ENCODE results near the gene NEAT1.
A peak's percentile ranks its signal among the peaks of the same experiment; 100 is the strongest.
"Not testable (repeated sequence)": the region's sequence is repeated elsewhere in the genome, so short reads cannot be mapped to it uniquely, and the experiment has no call there.

NEAT1 gene

DNA sequence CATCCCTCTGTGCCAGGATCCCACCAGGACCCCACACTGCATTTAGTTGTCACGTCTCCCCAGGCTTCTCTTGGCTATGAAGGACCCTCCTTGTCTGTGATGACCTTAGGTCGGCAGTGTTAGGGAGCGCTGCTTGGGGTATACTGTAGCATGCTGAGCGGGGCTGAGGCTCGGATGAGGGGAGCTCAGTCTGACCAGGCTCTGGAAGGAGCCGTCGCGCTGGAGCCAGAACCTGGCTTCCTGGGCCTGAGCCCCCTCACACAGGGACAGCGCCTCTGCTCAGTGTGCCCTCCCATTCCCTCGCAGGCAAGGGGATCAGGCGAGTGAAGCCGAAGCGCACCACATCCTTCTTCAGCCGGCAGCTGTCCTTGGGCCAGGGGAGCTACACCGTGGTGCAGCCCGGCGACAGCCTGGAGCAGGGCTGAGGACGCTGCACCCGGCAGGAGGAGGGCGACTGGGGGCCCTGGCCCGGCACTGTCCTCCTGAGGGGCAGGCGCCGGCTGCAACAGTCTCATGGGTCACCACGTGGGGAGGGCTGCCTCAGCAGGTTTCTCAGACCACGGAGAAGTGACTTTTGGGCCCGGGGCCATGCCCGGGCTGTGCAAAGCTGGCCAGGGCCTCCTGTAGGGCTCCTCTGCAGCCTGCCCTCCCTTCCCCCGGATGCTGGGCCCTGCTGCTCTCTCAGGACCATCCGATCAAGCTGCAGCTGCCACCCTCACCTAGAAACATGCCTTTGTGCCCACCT is 11.5 kb upstream of the NEAT1 start:
- DNase-seq (ENCODE audit: low read depth): no peak

DNA sequence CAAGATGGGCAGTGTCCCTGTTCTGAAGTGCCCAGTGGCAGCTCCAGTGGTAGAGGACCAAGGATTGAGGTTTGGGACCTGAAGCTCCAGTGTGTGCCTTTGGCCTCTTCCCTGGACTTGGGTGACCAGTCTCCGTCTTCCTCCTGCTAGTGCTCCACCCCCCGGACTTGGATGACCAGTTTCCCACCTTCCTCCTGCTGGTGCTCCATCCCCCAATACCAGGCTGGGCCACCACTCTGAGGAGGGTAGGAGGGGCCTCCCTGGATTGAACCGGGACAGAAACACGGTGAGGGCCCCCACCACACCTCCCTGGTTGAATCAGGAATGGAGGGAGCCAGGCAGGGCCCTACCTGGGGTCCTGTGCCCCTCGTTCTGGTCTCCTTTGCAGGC is 10.9 kb upstream of the NEAT1 start:
- no peak for DNase-seq (ENCODE audit: low read depth)

DNA sequence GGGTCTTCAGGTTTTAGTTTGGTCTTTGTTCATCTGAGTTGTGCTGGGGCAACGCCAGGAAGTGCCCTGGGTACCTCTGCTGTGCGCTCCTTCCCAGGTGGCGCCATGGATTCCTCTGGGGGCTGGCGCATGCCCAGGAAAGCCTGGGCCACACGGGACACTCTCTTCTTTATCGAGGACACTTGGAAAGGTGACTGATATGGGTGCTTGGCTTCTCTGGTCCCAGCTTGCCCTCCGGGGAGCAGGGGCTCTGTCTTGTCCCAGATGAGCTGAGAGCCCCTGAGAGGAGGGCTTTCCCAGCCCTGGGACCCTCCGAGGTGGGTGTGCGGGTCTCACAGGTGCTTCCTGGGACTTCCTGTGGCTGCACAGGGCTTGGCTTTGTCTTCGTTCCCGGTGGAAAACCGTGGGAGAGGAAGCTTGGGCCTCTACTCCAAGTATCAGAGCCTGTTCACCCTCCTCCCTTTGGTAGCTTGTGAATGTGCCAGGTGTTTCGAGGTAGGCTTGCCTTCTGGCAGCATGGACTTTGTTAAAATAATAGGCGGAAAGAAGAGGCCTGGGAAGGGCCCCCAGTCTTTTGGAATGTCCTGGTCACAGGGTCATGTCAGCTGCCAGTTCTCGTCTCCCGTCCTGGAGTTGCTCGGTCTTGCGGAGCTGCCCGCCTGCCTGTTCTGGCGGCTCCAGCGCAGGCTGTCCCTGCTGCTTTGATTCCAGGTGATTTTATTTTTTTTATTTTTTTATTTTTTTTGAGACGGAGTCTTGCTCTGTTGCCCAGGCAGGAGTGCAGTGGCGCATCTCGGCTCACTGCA is 10.1 kb upstream of the NEAT1 start:
- no peak for DNase-seq (ENCODE audit: low read depth)

DNA sequence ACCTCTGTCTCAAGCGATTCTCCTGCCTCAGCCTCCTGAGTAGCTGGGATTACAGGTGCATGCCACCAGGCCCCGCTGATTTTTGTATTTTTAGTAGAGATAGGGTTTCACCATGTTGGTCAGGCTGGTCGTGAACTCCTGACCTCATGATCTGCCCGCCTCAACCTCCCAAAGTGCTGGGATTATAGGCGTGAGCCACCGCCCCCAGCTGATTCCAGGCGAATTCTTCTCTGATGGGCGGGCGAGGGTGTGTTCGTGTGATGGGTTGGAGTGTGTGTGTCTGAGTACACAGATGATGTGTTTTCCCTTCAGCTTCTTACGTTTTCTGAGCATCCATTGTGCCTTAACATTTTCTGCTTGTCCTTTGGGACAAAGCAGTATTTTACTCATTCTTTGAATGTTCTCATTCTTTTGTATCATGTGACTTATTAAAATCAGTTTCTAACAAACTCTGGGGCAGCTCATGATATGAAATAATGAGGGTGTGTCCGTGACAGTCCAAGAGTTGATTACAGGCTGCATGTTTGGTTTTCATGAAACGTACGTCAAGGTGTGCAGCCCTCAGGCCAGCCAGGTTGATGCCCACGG is 9.4 kb upstream of the NEAT1 start:
- DNase-seq (ENCODE audit: low read depth): not testable (repeated sequence)

DNA sequence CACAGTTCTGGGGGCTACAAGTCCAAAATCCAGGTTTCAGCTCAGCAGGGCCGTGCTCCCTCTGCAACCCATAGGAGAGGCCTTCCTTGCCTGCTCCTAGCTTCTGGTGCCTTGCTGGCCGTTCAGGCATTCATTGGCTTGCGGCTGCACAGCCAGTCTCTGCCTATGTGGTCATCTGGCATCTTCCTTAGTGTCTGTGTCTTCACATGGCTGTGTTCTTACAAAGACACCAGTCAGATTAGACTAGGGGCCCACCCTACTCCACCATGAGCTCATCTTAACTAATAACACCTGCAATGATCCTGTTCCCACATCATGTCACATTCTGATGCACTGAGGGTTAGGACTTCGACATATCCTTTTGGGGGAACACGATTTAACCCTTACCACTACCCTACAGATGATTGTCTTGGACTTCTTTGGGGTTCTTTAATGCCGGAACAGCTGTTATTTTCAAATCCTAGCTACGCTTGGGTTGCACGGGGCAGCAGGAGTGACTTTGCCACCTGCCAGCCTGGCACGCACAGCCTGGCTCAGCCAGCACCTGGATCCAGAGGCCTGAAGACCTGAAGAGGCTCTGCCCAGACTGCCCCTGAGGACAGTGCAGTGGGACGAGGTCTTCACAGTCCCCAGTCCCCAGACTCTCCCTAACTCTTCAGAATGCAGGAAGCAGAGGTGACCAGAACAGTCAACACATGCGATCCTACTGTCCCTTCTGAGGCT is 7.7 kb upstream of the NEAT1 start:
- DNase-seq (ENCODE audit: low read depth): peak; percentile 50

DNA sequence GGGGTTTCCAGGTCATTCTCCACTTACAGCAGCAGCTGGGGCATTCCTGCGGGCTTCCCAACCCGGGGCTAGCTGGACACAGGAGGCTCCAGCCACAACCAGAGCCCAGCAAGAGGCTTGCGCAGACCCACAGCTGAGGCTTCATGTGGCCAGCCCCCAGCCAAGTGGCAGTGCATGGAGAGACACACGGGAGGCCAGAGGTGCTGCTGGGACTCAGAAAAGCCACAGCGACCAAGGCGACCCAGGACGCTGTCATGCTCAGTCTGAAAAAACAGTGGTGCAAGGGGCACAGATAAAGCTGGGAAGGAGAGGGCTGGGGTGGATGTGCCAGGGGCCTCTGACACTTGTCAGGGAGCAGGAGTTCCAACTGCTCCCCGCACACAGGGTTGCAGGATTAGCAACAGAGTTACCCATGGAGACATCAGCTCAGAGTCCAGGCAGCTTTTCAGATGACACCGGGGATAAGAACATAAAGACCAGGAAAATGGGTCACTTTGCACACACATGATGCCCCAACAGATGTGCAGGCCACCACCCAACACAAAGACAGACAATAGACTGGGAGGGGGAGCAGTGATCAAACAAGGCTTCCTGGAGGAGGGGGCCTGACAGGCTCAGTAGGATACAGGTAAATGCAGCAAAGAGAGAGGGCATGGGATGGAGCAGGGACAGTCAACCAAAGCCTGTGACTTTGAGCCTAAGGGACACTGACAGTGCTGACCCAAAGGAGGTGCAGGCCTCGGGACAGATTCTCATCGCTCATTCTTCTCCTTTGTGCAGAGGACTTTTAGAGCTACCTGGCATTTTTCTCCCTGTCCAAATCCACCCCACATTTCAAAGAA is 6.9 kb upstream of the NEAT1 start:
- peak; percentile 9 for DNase-seq (ENCODE audit: low read depth)

DNA sequence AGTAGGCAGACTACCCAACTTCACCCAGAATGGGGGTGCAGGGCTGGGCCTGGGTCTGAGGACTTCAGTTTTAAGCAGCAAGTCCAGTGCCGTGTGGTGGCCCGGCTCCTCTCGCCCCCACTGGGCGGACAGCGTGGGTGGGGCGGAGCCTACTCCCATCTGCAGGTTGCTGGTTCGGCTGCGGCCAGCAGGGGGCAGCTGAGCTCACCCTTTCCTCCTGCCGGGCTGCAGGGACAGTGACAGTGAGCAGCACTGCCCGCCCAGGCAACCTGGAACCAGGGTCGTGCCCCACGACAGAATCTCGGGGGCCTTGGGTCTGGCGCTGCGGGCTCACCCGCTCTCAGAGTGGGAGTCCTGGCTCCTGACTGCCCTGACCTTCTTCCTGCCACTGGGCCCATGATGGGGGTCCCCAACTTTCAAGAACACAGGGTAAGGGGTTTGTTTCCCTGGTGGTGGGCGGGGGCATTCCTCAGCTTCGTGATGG is 6.2 kb upstream of the NEAT1 start:
- DNase-seq (ENCODE audit: low read depth): peak; percentile 86

DNA sequence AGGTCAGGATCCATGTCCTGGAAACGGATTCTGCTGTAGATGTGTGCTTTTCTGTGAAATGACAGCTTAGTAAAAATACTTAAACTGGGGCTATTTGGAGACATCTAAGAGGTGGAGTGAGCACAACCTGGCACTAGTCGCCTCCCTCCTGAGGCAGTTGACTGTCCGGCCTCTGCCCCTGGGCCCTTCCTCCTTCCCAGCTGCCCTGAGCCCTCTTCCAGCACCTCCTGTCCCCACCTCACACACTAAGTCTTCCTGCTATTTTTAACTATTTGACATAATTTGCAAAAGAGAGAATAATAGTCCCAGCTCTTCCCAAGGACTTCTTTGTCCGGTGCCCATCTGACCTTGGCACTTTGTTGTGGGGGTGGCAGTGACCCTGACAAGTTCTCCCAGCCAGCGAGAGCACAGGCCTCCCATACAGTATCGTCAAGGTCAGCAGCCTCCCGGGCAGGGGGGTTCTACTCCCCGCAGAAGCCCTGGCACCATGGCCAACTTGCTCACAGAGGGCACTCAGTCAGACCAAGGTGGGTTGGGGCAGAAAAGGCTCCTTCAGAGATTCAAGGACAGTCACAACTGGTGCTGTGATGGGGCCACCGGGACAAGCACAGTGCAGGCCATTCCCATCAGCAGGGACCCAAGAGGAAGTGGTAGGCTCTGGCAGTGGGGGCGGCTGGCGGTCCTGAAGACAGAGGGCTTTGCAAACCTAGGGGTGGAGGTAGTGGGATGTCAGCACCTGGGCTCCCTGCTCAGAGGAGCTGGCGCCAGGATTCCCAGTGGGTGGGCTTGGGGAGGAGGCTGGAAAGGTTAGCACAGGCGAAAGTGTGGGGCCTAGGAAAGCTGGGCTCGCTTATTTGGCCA is 5.5 kb upstream of the NEAT1 start:
- DNase-seq (ENCODE audit: low read depth): peak; percentile 34

DNA sequence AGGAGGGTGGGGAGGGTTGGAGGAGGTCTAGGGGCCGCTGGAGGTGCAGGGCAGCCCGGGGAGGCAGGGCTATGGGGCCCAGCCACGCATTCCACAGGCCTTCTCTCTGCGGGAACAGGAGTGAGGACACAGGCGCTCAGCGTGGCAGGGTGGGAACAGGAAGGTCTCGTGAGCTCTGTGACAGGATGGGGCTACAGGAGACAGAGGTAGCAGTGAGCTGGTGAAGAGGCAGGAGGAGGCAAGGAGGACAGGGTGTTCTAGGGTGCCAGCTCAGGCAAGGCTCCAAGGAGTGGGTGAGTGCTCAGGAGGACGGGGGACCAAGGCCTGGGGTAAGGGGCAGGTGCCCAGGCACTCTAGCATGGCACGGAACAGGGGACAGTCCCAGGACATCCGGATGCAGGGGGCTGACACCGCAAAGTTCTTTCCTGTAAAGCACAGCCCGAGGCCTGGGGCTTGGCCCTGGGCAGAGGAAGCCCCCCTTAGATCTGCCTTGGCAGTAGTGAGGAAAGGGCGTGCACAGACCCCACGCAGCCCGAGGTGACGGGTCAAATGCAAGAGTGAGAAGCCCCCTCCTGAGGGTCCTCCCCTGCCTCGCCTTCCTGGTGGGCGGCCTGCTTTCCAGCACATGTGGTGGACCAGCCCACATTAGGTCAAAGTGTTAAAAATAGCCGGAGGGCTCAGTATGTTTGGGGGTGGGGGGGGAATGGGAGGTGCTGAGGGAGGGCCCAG is 4.7 kb upstream of the NEAT1 start:
- DNase-seq (ENCODE audit: low read depth): peak; percentile 63

DNA sequence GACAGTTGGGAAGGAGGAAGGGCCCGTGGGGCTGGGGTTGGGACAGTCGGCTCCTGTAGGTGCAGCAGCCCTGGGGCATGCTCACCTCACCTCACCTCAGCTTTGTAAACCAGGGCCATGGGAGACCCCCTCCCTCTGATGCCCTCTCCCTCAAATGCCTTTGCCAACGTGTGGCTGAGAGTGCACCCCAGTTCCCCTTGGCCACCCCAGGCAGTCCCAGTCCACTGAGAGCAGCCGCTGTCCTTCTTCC is 4.2 kb upstream of the NEAT1 start:
- DNase-seq (ENCODE audit: low read depth): no peak

DNA sequence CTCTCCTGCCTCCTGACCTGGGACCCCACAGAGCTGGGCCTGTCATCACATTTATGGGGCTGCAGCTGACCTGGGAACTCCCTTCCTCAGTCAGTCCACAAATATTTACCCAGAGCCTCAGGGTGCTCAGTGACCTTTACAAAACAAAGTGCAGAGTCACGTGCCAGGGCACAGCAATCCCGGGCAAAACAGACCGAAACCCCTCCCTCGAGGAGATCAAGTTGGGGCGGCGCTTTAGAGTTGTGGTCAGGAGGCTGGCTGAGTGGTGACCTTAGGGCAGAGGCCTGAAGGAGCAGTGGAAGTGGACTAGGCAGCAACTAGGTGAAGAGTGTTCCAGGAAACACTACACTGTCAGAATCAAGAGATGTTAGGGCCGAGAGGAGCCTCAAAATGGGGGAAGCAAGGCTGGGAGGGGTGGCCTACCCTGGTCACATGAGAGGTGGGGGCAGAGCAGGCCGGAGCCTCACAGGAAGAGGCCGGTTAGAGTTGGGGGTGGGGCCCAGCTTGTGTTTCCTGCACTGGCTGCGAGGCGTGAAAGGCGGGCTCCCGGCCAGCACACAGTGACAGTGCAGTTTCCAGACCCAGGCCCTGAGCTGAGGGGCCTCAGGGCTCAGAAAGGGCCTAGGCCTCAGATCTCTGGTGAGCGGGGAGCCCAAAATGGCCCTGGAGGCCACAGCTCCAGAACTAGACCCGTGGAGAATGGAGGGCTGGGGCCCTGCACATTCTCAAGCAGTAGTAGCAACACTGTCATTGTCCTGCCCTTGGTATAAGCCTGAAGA is 3.7 kb upstream of the NEAT1 start:
- DNase-seq (ENCODE audit: low read depth): peak; percentile 99

DNA sequence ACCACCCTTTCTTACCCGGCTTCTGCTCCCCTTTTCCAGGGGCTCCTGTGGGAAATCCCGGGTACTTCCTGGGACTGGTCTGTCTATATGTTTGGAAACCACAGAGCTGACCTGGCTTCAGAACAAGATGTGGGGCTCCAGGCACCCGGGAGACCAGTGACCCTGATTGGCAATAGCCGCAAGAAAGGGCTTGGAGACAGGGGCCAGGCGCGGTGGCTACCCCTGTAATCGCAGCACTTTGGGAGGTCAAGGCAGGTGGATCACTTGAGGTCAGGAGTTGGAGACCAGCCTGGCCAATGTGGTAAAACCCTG is 3.2 kb upstream of the NEAT1 start:
- no peak for DNase-seq (ENCODE audit: low read depth)

DNA sequence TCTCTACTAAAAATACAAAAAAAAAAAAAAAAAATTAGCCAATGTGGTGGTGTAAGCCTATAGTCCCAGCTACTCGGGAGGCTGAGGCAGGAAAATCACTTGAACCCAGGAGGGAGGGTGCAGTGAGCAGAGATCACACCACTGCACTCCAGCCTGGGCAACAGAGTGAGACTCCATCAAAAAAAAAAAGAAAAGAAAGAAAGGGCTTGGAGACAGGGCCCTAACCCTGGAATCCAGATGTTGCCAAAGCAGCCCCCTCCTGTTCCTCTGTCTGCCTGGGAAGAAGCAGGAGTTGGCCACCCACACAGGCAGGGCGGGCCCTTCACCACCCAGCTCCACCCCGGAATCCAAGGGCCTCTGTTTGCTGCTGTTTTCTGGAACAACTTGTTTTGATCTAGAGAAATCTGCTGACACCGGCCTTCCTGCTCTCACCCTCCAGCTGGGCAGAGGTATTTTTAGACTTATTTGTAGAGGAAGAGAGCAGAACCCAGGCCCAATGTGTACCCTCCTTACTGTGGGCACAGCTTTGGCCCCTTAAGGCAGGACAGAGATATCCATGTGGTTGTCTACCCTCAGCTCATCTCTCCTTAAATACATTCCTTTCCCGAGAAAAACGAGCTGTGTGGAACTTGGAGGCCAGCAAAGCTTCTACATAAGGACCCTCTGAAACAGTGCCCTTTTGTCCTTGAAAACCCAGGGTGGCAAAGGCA is 2.7 kb upstream of the NEAT1 start:
- peak; percentile 95 for DNase-seq (ENCODE audit: low read depth)

DNA sequence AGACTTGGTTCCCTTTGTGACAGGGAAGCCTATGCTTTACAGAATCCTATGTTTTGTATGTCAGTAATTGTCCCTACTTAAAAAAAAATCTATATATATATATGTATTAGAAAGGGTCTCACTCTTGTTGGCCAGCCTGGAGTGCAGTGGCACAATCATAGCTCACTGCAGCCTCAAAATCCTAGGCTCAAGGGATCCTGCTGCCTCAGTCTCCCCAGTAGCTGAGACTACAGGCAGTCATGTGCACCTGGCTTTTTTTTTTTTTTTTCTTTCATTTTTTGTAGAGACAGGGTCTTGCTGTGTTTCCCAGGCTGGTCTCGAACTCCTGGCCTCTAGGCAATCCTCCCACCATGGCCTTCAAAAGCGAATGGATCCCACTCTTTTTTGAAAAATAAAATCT is 2.1 kb upstream of the NEAT1 start:
- no peak for DNase-seq (ENCODE audit: low read depth)

DNA sequence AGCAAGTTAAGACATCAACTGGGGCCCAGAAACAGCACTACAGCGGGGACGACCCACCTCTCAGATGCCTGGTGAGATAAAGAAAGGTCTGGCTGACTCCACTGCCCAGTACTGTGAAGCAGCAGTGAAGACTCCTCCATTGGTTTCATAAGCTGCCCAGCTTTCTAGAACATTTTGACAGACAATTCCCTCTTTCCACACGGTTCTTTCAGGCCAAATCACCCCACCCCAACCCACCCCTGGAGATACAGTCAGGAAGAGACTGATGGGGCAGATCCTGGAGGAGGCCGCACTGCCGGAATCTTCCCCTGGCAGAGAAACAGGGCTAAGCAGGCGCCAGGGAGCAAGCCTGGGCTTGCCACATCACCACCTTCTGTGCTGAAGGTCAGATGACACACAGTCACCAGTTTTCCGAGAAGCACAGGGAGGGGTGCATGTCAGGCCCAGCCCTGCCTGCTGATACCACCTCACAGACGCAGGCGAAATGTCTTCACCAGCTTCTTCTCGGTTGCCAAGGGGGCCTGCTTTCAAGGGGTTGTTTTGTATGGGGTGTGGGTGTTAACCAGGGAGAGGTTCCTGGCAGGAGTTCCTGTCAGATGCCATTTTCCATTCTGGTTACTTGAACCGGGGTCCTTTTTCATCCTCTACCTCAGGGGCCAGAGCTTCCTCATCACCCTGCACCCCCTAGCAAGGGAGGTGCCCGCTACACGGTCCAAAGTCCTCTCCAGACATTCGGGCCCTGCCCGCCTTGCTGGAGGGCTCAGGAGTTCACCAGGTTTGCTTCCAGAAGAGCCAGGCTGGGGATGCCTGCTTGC is 1.4 kb upstream of the NEAT1 start:
- DNase-seq (ENCODE audit: low read depth): peak; percentile 100

DNA sequence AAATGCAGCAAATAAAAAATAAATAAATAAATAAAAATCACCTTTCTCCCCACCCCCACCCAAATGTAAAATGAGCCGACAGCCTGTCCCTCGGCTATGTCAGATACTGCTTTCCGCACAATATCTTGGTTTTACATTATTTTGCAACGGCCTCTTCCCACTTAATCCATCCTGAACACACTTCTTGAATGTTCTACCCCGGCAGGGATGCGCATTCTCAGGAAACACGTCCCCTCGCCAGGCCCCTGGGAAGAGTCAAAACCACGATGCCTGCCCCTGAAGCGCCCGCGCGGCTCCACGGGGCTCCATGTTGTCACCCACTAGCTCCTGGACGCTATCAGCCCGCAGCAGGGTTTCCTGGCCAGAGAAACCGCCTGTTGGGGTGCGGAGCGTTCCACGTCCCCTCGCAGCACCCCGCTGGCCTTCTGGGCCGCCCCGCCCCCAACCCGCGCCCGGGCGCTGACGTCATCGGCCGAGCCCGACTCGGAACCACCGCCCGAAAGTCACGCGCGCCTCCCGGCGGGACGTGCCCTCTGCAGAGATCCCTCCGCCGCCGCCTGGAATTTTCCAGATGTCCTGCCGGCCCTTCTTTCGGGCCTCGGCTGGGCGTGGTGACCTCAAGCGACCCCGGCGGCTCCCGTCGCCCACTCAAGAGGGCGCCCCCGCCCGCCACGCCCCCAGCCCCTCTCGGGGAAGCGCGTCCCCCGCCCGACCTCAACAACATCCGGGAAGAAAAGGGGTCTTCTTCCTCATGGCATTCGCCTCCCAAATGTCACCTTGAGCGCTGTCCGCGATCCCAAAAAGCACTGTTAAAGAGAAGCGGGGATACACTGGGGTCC is 585 bp upstream of the NEAT1 start:
- DNase-seq (ENCODE audit: low read depth): peak; percentile 96

All from EH (cell line).